Inferior parietal cortex (tissue), 1 donor: ENCODE results near the gene PLEKHO1.
"Not testable (repeated sequence)": the region's sequence is repeated elsewhere in the genome, so short reads cannot be mapped to it uniquely, and the experiment has no call there.

Source experiments
- DNase-seq: peaks from one replicate; pipeline ENCODE4 v3.0.0-alpha.2; 2016; ENCODE audit errors: extremely low spot score

The PLEKHO1 gene

DNA sequence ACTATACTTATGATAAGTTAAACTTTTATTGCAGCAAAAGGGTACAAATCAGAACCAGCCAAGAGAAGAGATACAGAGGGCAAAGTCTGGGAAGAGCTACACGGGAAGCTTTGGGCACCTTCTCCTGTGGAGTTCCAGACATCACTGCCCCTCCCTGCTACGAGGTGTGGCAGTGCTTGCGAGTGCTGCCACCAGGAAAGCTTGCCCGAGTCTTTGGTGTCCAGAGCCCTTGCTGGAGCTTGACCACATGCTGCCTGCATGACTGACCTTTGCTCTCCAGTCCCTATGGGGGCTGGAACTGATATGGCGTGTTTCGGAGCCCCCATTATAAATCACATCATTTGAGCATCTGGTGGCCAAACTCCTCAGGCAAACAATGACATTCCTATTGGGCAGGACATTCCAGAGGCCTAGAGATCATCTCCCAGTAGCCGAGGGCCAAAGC is 23.4 kb downstream of the PLEKHO1 start:
- no peak for DNase-seq

DNA sequence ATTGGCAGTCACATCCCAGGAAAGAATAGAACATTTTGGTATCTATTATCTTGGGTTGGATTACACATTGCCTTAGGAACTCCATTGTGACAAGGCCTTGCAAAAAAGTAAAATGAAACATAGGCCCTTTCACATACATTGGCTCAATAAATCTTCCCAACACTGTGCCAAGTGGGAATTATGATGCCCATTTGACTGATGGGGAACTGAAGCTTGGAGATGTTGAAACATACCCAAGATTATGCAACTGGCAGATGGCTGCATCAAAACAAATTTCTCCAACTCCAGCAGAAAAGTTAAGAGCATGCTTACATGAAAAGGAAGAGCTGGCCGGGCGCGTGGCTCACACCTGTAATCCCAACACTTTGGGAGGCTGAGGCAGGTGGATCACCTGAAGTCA is 26.9 kb downstream of the PLEKHO1 start:
- no peak for DNase-seq

DNA sequence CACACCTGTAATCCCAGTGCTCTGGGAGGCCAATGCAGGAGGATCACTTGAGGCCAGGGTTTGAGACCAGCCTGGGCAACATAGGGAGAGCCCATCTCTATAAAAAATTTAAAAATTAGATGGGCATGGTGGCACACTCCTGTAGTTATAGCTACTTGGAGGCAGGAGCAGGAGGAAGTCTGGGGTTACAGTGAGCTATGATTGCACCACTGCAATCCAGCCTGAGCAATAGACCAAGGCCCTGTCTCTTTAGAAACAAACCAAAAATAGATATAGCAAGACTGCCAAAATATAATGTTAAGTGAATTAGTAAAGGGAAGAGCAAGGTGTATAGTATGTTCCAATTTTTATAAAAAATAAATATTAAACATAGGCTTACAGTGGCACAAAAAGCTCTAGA is 28.8 kb downstream of the PLEKHO1 start:
- DNase-seq = no peak

GRCh38 chr1:150179867-150180266 is 30.2 kb downstream of the PLEKHO1 start:
- DNase-seq = no peak

GRCh38 chr1:150180474-150180873 is 30.8 kb downstream of the PLEKHO1 start:
- no peak for DNase-seq

DNA sequence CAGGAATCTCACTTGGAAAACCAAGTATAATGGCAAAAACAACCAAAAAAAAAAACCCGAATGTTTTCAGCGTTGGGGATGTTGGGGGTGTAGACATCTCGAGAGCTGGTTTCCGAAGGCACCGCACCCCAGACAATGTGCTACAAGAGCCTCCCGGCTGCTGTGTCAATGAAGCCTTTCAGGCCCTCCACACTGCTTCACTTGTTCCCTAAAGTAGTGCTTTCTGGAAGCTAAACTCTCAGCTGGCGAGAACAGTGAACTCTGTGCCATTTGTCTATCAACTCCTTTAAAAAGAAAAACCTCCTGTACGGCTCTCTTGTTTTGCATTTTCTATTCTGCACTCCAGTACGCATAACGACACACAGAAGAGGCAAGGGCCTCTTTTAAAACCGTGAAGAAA is 32.5 kb downstream of the PLEKHO1 start:
- DNase-seq = peak; percentile 62

GRCh38 chr1:150183061-150183460 is 33.3 kb downstream of the PLEKHO1 start:
- no peak for DNase-seq

- DNase-seq = no peak
Measured at GRCh38 chr1:150185481-150185880, 35.8 kb downstream of the PLEKHO1 start.

DNA sequence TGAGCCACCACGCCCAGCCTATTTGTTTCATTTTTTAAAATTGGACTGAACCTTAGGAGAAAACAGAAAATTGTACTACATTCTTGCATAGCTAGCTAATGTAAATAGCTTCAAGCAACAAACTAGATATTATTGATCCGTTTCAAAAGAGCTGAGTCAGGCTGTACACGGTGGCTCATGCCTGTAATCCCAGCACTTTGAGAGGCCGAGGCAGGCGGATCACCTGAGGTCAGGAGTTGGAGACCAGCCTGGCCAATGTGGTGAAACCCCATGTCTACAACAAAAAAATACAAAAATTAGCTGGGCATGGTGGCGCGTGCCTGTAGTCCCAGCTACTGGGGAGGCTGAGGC is 36.7 kb downstream of the PLEKHO1 start:
- not testable (repeated sequence) for DNase-seq

GRCh38 chr1:150186789-150187559 is 37.3 kb downstream of the PLEKHO1 start:
- peak; percentile 74 for DNase-seq

DNA sequence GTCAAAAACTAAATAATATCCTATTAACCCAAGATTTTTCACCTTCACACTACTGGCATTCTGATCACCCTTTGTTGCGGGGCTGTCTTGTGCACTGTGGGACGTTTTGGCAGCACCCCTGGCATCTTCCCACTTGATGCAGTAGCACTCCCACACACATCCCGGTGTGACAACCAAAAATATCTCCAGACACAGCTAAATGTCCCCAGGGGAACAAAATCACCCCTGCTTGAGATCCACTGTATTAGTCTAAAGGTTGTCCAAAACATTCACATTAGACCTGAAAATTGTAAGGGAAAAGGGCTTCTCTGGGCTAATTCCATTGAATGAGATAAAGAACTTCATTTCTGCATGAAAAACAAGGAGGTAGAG is 37.8 kb downstream of the PLEKHO1 start:
- no peak for DNase-seq

DNA sequence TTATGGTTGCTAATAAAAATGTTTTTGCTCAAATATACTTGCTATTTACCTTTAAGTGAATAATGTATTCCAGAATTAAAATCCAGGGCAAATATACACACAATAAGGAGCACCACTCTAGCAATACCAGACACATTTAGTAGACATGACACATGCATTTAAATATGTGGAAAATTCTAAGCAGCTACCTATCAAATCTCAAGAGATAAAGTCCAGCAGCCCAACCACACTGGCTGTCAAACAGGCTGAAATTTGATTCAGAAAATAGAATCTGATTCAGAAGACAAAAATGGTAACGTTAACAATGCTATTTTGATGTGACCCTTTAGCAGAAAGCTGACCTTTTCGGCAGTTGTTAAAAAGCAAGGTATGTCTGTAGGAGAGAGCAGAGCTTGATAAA is 42.3 kb downstream of the PLEKHO1 start:
- no peak for DNase-seq

DNA sequence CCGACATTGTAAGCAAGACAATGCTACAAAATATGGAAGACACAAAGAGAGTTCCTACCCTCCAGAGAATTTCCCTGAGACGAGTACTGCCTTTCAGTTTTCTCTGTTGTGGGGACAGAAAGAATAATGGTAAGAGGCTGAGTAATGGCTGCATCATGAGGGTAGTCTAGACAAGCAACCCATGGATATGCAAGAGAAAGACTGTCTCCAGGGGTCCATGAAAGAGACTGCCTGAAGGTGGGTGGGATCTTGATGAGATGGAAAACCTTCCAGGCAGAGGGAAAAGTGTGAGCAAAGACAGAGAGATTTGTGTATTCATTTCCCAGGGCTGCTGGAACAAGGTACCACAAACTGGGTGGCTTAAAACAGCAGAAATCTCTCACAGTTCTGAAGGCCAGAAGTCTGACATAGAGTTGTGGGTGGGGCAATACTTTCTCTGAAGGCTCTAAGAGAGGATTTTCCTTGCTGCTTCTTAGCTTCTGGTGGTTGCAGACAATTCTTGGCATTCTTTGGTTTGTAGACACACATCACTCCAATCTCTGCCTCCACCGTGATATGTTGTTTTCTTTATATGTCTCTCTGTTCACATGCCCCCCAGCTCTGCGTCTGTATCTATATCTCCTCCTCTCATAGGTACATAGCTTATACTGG is 44.8 kb downstream of the PLEKHO1 start:
- DNase-seq = no peak

DNA sequence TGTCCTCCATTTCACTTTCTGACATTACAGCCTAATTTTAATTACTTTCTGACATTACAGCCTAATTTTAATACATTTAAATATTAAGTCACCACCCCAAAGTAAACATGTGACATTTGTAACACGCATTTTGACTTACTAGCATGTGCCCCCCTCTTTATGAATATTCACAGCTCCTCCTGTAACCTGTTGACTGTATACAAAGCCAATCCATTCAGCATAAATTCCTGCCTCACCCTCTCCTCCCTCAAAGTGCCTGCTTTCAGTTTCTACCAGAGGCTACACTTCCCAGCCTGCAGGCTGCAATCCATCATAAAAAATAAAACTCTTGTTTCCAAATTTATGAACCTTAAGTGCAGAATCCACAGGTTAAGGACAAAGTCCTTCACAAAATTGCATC is 46.7 kb downstream of the PLEKHO1 start:
- no peak for DNase-seq

DNA sequence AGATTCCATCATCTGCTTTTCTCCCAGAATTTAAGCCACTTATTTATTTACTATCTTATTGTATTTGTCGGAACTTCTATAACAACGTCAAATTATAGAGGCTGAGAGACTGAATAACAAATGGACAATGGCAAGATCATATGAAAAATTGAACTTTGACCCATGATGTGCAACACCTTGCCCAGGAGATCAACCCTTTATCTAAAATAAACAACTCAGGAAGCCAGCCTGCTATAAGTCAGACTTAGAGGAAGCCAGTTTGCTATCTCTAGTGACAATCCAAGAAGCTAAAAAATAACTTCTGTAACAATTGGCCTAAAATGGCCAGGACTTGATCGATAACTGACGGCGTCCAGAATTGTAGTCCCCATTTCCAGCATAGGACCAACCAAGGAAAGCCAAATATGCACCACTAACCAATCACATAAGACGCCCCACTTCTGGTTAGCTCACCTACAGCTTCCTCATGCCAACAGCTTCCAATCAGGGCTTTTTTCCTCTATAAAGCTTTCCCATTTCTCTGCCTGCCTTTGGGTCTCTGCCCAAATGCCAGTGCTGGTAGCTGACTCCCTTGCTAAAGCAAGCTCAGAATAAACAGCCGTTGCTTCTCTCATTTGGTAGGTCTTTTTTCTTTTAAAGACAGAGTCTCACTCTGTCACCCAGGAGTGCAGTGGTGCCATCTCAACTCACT is 57.7 kb downstream of the PLEKHO1 start:
- no peak for DNase-seq

- not testable (repeated sequence) for DNase-seq
Measured at GRCh38 chr1:150208460-150208859, 58.7 kb downstream of the PLEKHO1 start.
